Progenitor cell of endocrine pancreas (in vitro differentiated cells): Measurements from ENCODE around the gene P3H1. TPM values are rescaled to one million over a fixed set of nuclear protein-coding genes. Genes with fewer than 3 reads are reported as not detected.
"Not testable (repeated sequence)": the region's sequence is repeated elsewhere in the genome, so short reads cannot be mapped to it uniquely, and the experiment has no call there.

Experiments used
- DNase-seq: peaks from one replicate; pipeline ENCODE4 v3.0.0; 2021; ENCODE audit warnings: low spot score; ENCODE audit not compliant: unreplicated experiment
- H3K27ac Mint-ChIP-seq: 2 replicates; pipeline ENCODE4 v1.8.0; 2021; ENCODE audit warnings: mild to moderate bottlenecking, moderate library complexity, mixed read lengths
- H3K27me3 Mint-ChIP-seq: 2 replicates; pipeline ENCODE4 v1.8.0; 2021; ENCODE audit warnings: mixed read lengths
- H3K36me3 Mint-ChIP-seq: 2 replicates; pipeline ENCODE4 v1.8.0; 2022; ENCODE audit warnings: mixed read lengths; ENCODE audit not compliant: insufficient read depth
- H3K4me1 Mint-ChIP-seq: 2 replicates; pipeline ENCODE4 v1.8.0; 2021; ENCODE audit warnings: low read depth, mixed read lengths
- H3K4me3 Mint-ChIP-seq: 2 replicates; pipeline ENCODE4 v1.8.0; 2021; ENCODE audit warnings: low read depth, mild to moderate bottlenecking, moderate library complexity, mixed read lengths
- H3K9me3 Mint-ChIP-seq: 2 replicates; pipeline ENCODE4 v1.8.0; 2021; ENCODE audit warnings: low read depth, mixed read lengths
- total RNA-seq: library from RNA; stranded (reverse); gene quantifications from 2 replicates; pipeline ENCODE4 v1.2.1, GENCODE V29; 2021
- TF ChIP-seq, protein P1 (sequence below): fragments of 200-600 bp; sonication (generic); IDR thresholded peaks from one replicate; pipeline ENCODE4 v1.5.0; 2021; ENCODE audit warnings: antibody characterized with exemption, mild to moderate bottlenecking; ENCODE audit not compliant: unreplicated experiment

Gene P3H1
- total RNA-seq, 1 donor from 2014 or later = 72.9 TPM

DNA sequence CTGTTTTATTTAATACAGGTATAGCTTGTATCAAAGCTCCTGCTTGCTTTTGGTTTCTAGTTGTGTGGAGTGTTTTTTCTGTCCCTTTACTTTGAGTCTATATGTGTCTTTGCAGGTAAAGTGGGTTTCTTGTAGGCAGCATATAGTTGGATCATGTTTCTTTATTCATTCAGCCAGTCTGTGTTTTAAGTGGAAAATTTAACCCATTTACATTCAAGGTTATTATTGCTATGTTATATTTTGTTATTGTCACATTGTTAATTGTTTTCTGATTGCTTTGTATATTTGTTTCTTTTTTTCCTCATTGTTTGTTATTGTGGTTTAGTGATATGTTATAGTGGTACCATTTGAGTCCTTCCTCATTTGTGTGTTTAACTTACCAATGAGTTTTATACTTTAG lies 53.5 kb downstream of the P3H1 start:
- no peak overlapping the region for H3K4me3 Mint-ChIP-seq
- peaks cover 13% of the 10 kb centered on the region for H3K9me3 Mint-ChIP-seq
- H3K36me3 Mint-ChIP-seq = peaks cover 46% of the 10 kb centered on the region
- no peak overlapping the region for H3K27ac Mint-ChIP-seq
- DNase-seq = no peak
- H3K27me3 Mint-ChIP-seq = no peaks in the 10 kb centered on the region
- TF ChIP-seq, protein P1, sequence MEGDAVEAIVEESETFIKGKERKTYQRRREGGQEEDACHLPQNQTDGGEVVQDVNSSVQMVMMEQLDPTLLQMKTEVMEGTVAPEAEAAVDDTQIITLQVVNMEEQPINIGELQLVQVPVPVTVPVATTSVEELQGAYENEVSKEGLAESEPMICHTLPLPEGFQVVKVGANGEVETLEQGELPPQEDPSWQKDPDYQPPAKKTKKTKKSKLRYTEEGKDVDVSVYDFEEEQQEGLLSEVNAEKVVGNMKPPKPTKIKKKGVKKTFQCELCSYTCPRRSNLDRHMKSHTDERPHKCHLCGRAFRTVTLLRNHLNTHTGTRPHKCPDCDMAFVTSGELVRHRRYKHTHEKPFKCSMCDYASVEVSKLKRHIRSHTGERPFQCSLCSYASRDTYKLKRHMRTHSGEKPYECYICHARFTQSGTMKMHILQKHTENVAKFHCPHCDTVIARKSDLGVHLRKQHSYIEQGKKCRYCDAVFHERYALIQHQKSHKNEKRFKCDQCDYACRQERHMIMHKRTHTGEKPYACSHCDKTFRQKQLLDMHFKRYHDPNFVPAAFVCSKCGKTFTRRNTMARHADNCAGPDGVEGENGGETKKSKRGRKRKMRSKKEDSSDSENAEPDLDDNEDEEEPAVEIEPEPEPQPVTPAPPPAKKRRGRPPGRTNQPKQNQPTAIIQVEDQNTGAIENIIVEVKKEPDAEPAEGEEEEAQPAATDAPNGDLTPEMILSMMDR = no peak
- H3K4me1 Mint-ChIP-seq = peaks cover 7% of the 10 kb centered on the region

DNA sequence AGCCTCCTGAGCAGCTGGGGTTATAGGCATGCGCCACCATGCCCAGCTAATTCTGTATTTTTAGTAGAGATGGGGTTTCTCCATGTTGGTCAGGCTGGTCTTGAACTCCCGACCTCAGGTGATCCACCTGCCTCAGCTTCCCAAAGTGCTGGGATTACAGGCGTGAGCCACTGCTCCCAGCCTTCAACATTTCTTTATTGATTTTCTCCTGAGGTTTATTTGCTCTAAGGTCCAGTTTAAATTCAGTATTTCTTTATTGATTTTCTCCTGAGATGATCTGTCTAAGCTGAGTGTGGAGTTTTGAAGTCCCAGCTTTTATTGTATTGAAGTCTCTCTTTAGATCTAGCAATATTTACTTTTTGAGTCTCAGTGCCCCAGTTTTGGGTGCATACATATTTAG lies 54.0 kb downstream of the P3H1 start:
- not testable (repeated sequence) for H3K4me3 Mint-ChIP-seq, H3K27me3 Mint-ChIP-seq, DNase-seq, H3K27ac Mint-ChIP-seq, H3K4me1 Mint-ChIP-seq
- Mint-ChIP-seq H3K9me3 (peaks cover 13% of the 10 kb centered on the region), H3K36me3 (peaks cover 50% of the 10 kb centered on the region)

GRCh38 chr1:42703888-42704464 lies 62.9 kb downstream of the P3H1 start:
- Mint-ChIP-seq H3K4me3 (no peak overlapping the region), H3K27ac (peak overlapping the region; percentile 37), H3K9me3 (no peaks in the 10 kb centered on the region), H3K36me3 (peaks cover 59% of the 10 kb centered on the region), H3K27me3 (no peaks in the 10 kb centered on the region), H3K4me1 (no peaks in the 10 kb centered on the region)
- no peak for DNase-seq
- TF ChIP-seq, protein P1 = no peak

GRCh38 chr1:42700006-42700405 lies 66.8 kb downstream of the P3H1 start:
- no peaks in the 10 kb centered on the region for H3K27me3 Mint-ChIP-seq
- no peak overlapping the region for H3K4me3 Mint-ChIP-seq
- TF ChIP-seq, protein P1 = no peak
- H3K9me3 Mint-ChIP-seq = no peaks in the 10 kb centered on the region
- H3K27ac Mint-ChIP-seq = no peak overlapping the region
- H3K4me1 Mint-ChIP-seq = peaks cover 3% of the 10 kb centered on the region
- DNase-seq = no peak
- peaks cover 68% of the 10 kb centered on the region for H3K36me3 Mint-ChIP-seq

DNA sequence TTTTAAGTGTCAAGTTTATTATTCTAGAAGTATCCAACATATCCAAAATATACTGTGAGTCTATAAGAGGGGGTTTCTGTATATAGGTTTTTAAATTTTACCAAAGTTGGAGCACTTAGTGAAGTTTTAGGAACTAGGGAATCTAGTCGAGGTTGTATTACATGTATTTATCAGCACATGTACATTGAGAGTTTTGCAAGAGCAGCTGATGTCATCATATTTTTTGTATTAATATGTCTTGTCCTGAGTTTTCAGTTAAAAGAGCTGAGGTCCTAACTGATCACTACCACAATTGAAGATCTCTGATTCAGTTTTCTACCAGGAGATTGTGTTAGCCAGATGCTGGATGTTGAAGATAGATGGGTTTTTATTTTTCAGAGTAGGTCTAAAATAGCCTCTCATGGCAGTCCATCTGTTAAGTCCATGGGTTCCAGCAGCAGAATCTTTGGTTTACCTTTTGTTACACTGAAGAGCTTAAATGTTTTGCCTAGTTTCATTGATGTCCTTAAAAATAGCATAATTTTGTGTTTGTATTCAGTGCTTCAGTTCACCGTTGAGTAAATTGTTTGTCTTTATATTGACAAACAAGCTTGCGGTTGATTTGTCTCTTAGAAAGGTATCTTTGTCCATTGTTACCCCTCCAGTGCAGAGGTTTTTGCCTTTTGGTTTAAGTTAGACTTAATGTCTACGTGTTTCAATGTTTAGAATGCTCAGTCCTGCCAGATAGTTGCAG lies 68.6 kb downstream of the P3H1 start:
- H3K27ac Mint-ChIP-seq = peak overlapping the region; percentile 7
- no peaks in the 10 kb centered on the region for H3K27me3 Mint-ChIP-seq
- no peak for DNase-seq
- H3K4me1 Mint-ChIP-seq = peaks cover 19% of the 10 kb centered on the region
- no peaks in the 10 kb centered on the region for H3K9me3 Mint-ChIP-seq
- TF ChIP-seq, protein P1 = no peak
- H3K36me3 Mint-ChIP-seq = peaks cover 62% of the 10 kb centered on the region
- no peak overlapping the region for H3K4me3 Mint-ChIP-seq

Other genes starting within 250 kb of the P3H1 start
- 53.4 and 55.7 TPM in 2 replicates for gene PPIH, start 108.6 kb downstream of the P3H1 start, total RNA-seq
- gene YBX1, start 84.6 kb downstream of the P3H1 start, total RNA-seq = 578 and 588 TPM in 2 replicates
- 7.8 and 8.2 TPM in 2 replicates for gene CLDN19, start 26.8 kb downstream of the P3H1 start, total RNA-seq
- gene C1orf50, start 221 bp upstream of the P3H1 start, total RNA-seq = 9.7 and 12.0 TPM in 2 replicates
- gene TMEM269, start 18.0 kb upstream of the P3H1 start, total RNA-seq = 0.42 and 0.48 TPM in 2 replicates
- gene ERMAP, start 50.1 kb upstream of the P3H1 start, total RNA-seq = 10.4 and 12.9 TPM in 2 replicates
- 58.4 and 65.8 TPM in 2 replicates for gene SVBP, start 50.4 kb upstream of the P3H1 start, total RNA-seq
- gene ZNF691, start 79.6 kb upstream of the P3H1 start, total RNA-seq = 18.1 and 18.8 TPM in 2 replicates
- 49.7 and 54.7 TPM in 2 replicates for gene SLC2A1, start 191.8 kb upstream of the P3H1 start, total RNA-seq